Measurements from ENCODE around the gene RBM47. TPM values are rescaled to one million over a fixed set of nuclear protein-coding genes. Genes with fewer than 3 reads are reported as not detected.
"Not testable (repeated sequence)": the region's sequence is repeated elsewhere in the genome, so short reads cannot be mapped to it uniquely, and the experiment has no call there.

Gene RBM47
- total RNA-seq, 5 donors from 2014 or later (not counting 1 experiment from before 2014, with no cell fraction given) = 0.19 to 1.3 (median 0.79) TPM

DNA sequence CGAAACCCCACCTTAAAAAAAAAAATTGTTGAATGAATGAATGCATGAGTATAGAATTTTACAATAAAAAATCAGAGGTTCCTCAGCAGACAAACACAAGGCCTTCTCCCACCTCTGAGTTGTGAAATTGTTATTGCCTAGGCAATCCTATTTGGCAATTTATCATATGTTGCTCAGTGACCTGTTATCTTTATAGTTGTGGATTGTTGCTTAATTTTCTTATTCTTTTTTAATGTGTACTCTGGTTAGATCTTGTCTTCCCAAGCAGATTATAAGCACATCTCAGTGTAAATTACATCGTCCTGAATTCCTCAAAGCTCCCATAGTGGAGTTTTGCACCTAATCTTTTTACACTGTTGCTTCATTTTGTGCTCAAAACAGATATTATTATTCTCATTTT, 71.9 kb downstream of the RBM47 start:
- Histone ChIP-seq H3K4me1 (ENCODE audit: control insufficient read depth in 1 of 2, extremely low read depth in 1 of 2, insufficient read depth in 2 of 2, low read length in 2 of 2) (no peaks in the 10 kb centered on the region), H3K27me3 (replicated peaks in 1 of 2; ENCODE audit: control insufficient read depth in 2 of 2, extremely low read depth in 1 of 2, insufficient read depth in 2 of 2, low read length in 1 of 2) (peaks cover 0 to 3% of the 10 kb centered on the region in 2 experiments), H3K36me3 (ENCODE audit: control insufficient read depth in 2 of 2, extremely low read depth in 1 of 2, insufficient read depth in 1 of 2, low read length in 1 of 2) (no peaks in the 10 kb centered on the region), H3K9me3 (no peaks in the 10 kb centered on the region), H3K4me3 (ENCODE audit: control insufficient read depth in 1 of 2, extremely low read depth in 1 of 2, low read length in 1 of 2) (no peak overlapping the region), H3K27ac (ENCODE audit: low read length) (no peak overlapping the region)
- Mint-ChIP-seq H3K4me1 (peaks cover 0 to 4% (median 3%) of the 10 kb centered on the region in 3 donors), H3K27ac (no peak overlapping the region), H3K9me3 (no peaks in the 10 kb centered on the region), H3K4me3 (no peak overlapping the region), H3K27me3 (no peaks in the 10 kb centered on the region), H3K36me3 (no peaks in the 10 kb centered on the region)
- ChIA-PET POLR2A (no interaction called here), CTCF (no interaction called here)
- WGBS (ENCODE audit: insufficient coverage) = no CpG with 5 or more reads among the region's 2 CpGs
- ATAC-seq (replicated peaks in 1 of 4) (no peak), DNase-seq (no peak)

DNA sequence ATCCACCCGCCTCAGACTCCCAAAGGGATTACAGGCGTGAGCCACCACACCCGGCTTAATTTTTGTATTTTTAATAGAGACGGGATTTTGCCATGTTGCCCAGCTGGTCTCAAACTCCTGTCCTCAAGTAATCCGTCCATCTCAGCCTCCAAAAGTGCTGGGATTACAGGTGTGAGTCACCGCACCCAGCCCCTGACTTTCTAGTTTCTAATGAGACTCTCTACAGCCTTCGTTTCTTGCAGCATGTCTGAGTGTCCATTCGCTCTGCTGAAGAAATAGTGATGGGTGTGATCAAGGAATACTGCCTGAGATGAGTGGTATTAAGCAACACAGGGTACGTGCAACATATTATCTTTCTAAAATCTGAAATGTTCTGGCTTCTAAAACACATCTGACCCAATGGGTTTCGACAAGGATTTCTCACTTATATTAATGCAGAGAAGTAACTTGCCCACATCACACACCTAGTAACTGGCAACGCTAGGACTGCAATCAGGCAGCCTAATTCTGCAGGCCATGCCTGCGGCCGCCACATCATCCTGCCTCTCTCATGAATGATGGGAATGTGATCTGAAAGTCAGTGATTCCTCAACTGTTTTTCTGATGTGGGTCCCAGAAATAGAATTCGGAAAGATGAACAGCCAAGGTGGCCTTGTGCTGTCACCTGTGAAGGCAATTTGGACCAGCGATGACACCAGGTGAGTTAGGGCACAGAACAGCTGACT, 74.3 kb downstream of the RBM47 start:
- Mint-ChIP-seq H3K27ac (no peak overlapping the region), H3K27me3 (no peaks in the 10 kb centered on the region), H3K4me1 (peaks cover 13 to 17% (median 14%) of the 10 kb centered on the region in 3 donors), H3K4me3 (no peak overlapping the region), H3K9me3 (no peaks in the 10 kb centered on the region), H3K36me3 (no peaks in the 10 kb centered on the region)
- no peak for DNase-seq
- peaks cover 0 to 2% of the 10 kb centered on the region in 2 experiments for H3K27me3 ChIP-seq (replicated peaks in 1 of 2; ENCODE audit: control insufficient read depth in 2 of 2, extremely low read depth in 1 of 2, insufficient read depth in 2 of 2, low read length in 1 of 2)
- ChIA-PET CTCF (interaction anchor here in 1 of 2 donors (0.7 kb wide), 1 partner anchor 14 kb away, joined by 6 read pairs; no protein-coding TSS in a partner anchor), POLR2A (no interaction called here)
- no peak overlapping the region for H3K27ac ChIP-seq (ENCODE audit: low read length)
- no peaks in the 10 kb centered on the region for H3K9me3 ChIP-seq
- no peaks in the 10 kb centered on the region for H3K36me3 ChIP-seq (ENCODE audit: control insufficient read depth in 2 of 2, extremely low read depth in 1 of 2, insufficient read depth in 1 of 2, low read length in 1 of 2)
- H3K4me3 ChIP-seq (ENCODE audit: control insufficient read depth in 1 of 2, extremely low read depth in 1 of 2, low read length in 1 of 2) = no peak overlapping the region
- peaks cover 3 to 5% of the 10 kb centered on the region in 2 experiments for H3K4me1 ChIP-seq (ENCODE audit: control insufficient read depth in 1 of 2, extremely low read depth in 1 of 2, insufficient read depth in 2 of 2, low read length in 2 of 2)
- WGBS (ENCODE audit: insufficient coverage) = 92% methylated on average over 4 of the region's 15 CpGs
- ATAC-seq (replicated peaks in 1 of 4) = no peak

DNA sequence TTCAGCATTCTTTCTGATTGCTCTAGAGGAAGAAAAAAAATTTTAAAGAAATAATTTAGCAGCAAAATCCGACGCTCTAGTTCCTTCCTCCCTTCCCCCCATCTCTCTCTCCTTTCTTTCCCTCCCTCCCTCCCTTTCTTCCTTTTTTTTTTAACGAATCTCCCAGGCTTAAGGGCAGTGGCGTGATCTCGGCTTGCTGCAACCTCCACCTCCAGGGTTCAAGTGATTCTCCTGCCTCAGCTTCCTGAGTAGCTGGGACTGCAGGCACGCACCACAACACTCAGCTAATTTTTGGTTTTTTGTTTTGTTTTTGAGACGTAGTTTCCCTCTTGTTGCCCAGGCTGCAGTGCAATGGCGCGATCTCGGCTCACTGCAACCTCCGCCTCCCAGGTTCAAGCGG, 75.0 kb downstream of the RBM47 start:
- H3K9me3 ChIP-seq; H3K36me3 Mint-ChIP-seq; H3K9me3 Mint-ChIP-seq; H3K36me3 ChIP-seq (ENCODE audit: control insufficient read depth in 2 of 2, extremely low read depth in 1 of 2, insufficient read depth in 1 of 2, low read length in 1 of 2); DNase-seq; H3K4me3 ChIP-seq (ENCODE audit: control insufficient read depth in 1 of 2, extremely low read depth in 1 of 2, low read length in 1 of 2); H3K27ac ChIP-seq (ENCODE audit: low read length); H3K4me1 ChIP-seq (ENCODE audit: control insufficient read depth in 1 of 2, extremely low read depth in 1 of 2, insufficient read depth in 2 of 2, low read length in 2 of 2); ATAC-seq (replicated peaks in 1 of 4); H3K4me3 Mint-ChIP-seq; H3K27me3 ChIP-seq (replicated peaks in 1 of 2; ENCODE audit: control insufficient read depth in 2 of 2, extremely low read depth in 1 of 2, insufficient read depth in 2 of 2, low read length in 1 of 2); H3K27me3 Mint-ChIP-seq; H3K27ac Mint-ChIP-seq; POLR2A ChIA-PET: not testable (repeated sequence)
- 80% methylated on average over 2 of the region's 12 CpGs for WGBS (ENCODE audit: insufficient coverage)
- peaks cover 14 to 20% (median 18%) of the 10 kb centered on the region in 3 donors for H3K4me1 Mint-ChIP-seq
- CTCF ChIA-PET = interaction anchor here in 1 of 2 donors (1.0 kb wide), 1 partner anchor 458 kb away, joined by 7 read pairs; no protein-coding TSS in a partner anchor

DNA sequence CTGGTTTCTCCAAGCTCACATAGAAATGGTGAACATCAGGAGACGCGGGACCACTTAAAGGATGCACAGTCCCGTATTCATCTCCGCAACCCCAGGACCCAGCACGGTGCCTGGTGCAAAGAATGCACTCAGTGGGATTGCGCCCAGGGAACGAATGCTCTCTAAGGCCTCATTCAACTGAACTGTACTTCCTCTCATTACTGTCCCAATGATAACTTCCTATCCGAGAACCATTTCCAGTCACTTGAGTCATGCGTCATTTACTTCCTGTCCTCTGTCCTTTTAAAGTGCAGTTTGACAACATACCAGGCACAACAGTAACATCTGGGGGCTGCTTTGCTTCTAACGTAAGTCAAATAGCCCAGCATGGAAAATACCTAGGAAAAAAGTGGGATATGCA, 75.7 kb downstream of the RBM47 start:
- no peaks in the 10 kb centered on the region for H3K36me3 ChIP-seq (ENCODE audit: control insufficient read depth in 2 of 2, extremely low read depth in 1 of 2, insufficient read depth in 1 of 2, low read length in 1 of 2)
- Mint-ChIP-seq H3K9me3 (no peaks in the 10 kb centered on the region), H3K4me3 (no peak overlapping the region), H3K27ac (no peak overlapping the region), H3K4me1 (peaks cover 14 to 20% (median 18%) of the 10 kb centered on the region in 3 donors), H3K27me3 (no peaks in the 10 kb centered on the region), H3K36me3 (no peaks in the 10 kb centered on the region)
- DNase-seq (no peak), ATAC-seq (replicated peaks in 1 of 4) (no peak)
- H3K27me3 ChIP-seq (replicated peaks in 1 of 2; ENCODE audit: control insufficient read depth in 2 of 2, extremely low read depth in 1 of 2, insufficient read depth in 2 of 2, low read length in 1 of 2) = no peaks in the 10 kb centered on the region
- WGBS (ENCODE audit: insufficient coverage) = 85% methylated on average over 8 of the region's 10 CpGs
- H3K4me3 ChIP-seq (ENCODE audit: control insufficient read depth in 1 of 2, extremely low read depth in 1 of 2, low read length in 1 of 2) = no peak overlapping the region
- ChIA-PET POLR2A (no interaction called here), CTCF (interaction anchor here in 1 of 2 donors (1.0 kb wide), 1 partner anchor 457 kb away, joined by 7 read pairs; no protein-coding TSS in a partner anchor)
- H3K9me3 ChIP-seq = no peaks in the 10 kb centered on the region
- H3K27ac ChIP-seq (ENCODE audit: low read length) = no peak overlapping the region
- peaks cover 3 to 7% of the 10 kb centered on the region in 2 experiments for H3K4me1 ChIP-seq (ENCODE audit: control insufficient read depth in 1 of 2, extremely low read depth in 1 of 2, insufficient read depth in 2 of 2, low read length in 2 of 2)

DNA sequence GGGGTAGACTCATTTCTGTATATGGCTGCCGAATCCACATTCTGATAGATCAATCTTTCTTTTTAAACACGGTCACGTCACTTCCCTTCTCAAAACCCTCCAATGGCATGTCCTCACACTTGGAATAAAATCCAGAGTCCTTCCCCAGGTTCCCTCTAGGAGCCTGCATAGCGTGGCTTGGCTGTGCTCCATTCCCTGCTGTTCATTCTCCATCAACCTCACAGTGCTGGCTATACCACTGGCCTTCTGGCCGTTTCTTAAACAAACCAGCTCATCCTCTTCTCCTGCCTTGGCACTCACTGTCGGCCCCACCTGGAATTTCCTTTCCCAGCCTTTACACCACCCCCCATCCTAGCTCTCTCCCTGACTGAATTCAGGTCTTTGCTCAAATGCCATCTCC, 77.1 kb downstream of the RBM47 start:
- H3K27ac ChIP-seq (ENCODE audit: low read length) = no peak overlapping the region
- H3K4me3 ChIP-seq (ENCODE audit: control insufficient read depth in 1 of 2, extremely low read depth in 1 of 2, low read length in 1 of 2) = no peak overlapping the region
- no peaks in the 10 kb centered on the region for H3K36me3 Mint-ChIP-seq
- peak overlapping the region in 1 of 3 donors; percentile 32 for H3K4me3 Mint-ChIP-seq
- CTCF ChIA-PET = no interaction called here
- no peaks in the 10 kb centered on the region for H3K27me3 Mint-ChIP-seq
- H3K27me3 ChIP-seq (replicated peaks in 1 of 2; ENCODE audit: control insufficient read depth in 2 of 2, extremely low read depth in 1 of 2, insufficient read depth in 2 of 2, low read length in 1 of 2) = no peaks in the 10 kb centered on the region
- no peaks in the 10 kb centered on the region for H3K9me3 ChIP-seq
- POLR2A ChIA-PET = no interaction called here
- no peaks in the 10 kb centered on the region for H3K36me3 ChIP-seq (ENCODE audit: control insufficient read depth in 2 of 2, extremely low read depth in 1 of 2, insufficient read depth in 1 of 2, low read length in 1 of 2)
- H3K4me1 Mint-ChIP-seq = peaks cover 14 to 20% (median 18%) of the 10 kb centered on the region in 3 donors
- DNase-seq (no peak), ATAC-seq (replicated peaks in 1 of 4) (no peak)
- H3K4me1 ChIP-seq (ENCODE audit: control insufficient read depth in 1 of 2, extremely low read depth in 1 of 2, insufficient read depth in 2 of 2, low read length in 2 of 2) = peaks cover 3 to 7% of the 10 kb centered on the region in 2 experiments
- WGBS (ENCODE audit: insufficient coverage) = 90% methylated on average over 6 of the region's 6 CpGs
- no peak overlapping the region for H3K27ac Mint-ChIP-seq
- H3K9me3 Mint-ChIP-seq = no peaks in the 10 kb centered on the region

DNA sequence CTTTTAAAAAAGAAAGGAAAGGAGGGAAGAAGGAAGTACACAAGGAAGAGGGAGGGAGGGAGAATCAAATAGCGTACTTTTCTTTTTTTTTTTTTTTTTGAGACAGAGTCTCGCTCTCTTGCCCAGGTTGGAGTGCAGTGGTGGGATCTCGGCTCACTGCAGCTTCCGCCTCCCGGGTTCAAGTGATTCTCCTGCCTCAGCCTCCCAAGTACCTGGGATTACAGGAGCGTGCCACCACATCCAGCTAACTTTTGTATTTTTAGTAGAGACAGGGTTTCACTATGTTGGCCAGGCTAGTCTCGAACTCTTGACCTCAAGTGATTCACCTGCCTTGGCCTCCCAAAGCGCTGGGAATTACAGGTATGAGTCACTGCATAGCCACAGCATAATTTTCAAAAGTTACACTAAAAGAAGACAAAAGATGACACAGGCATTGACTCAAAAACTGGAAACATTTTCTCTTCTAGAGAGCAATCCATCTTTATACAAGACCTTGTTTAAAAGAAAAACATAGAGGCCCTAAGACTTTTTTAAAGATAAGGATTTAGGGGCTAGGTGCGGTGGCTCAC, 78.0 kb downstream of the RBM47 start:
- ATAC-seq (replicated peaks in 1 of 4); H3K4me1 ChIP-seq (ENCODE audit: control insufficient read depth in 1 of 2, extremely low read depth in 1 of 2, insufficient read depth in 2 of 2, low read length in 2 of 2); POLR2A ChIA-PET; H3K9me3 Mint-ChIP-seq; H3K27me3 Mint-ChIP-seq; H3K36me3 Mint-ChIP-seq; H3K9me3 ChIP-seq; H3K36me3 ChIP-seq (ENCODE audit: control insufficient read depth in 2 of 2, extremely low read depth in 1 of 2, insufficient read depth in 1 of 2, low read length in 1 of 2); H3K4me3 ChIP-seq (ENCODE audit: control insufficient read depth in 1 of 2, extremely low read depth in 1 of 2, low read length in 1 of 2); H3K27me3 ChIP-seq (replicated peaks in 1 of 2; ENCODE audit: control insufficient read depth in 2 of 2, extremely low read depth in 1 of 2, insufficient read depth in 2 of 2, low read length in 1 of 2); DNase-seq: not testable (repeated sequence)
- 10% methylated on average over 2 of the region's 9 CpGs for WGBS (ENCODE audit: insufficient coverage)
- CTCF ChIA-PET = interaction anchor here (0.7 to 0.8 kb wide), 2 partner anchors 14 to 184 kb away, joined by 3 to 4 read pairs; no protein-coding TSS in a partner anchor
- peaks cover 18 to 21% (median 20%) of the 10 kb centered on the region in 3 donors for H3K4me1 Mint-ChIP-seq
- H3K27ac Mint-ChIP-seq = peak overlapping the region; percentile 97
- H3K27ac ChIP-seq (ENCODE audit: low read length) = peak overlapping the region; percentile 33
- H3K4me3 Mint-ChIP-seq = peak overlapping the region; percentile 76 to 82 (median 80)
